Measurements from ENCODE around the gene VEZF1.
"Not testable (repeated sequence)": the region's sequence is repeated elsewhere in the genome, so short reads cannot be mapped to it uniquely, and the experiment has no call there.

Gene VEZF1

DNA sequence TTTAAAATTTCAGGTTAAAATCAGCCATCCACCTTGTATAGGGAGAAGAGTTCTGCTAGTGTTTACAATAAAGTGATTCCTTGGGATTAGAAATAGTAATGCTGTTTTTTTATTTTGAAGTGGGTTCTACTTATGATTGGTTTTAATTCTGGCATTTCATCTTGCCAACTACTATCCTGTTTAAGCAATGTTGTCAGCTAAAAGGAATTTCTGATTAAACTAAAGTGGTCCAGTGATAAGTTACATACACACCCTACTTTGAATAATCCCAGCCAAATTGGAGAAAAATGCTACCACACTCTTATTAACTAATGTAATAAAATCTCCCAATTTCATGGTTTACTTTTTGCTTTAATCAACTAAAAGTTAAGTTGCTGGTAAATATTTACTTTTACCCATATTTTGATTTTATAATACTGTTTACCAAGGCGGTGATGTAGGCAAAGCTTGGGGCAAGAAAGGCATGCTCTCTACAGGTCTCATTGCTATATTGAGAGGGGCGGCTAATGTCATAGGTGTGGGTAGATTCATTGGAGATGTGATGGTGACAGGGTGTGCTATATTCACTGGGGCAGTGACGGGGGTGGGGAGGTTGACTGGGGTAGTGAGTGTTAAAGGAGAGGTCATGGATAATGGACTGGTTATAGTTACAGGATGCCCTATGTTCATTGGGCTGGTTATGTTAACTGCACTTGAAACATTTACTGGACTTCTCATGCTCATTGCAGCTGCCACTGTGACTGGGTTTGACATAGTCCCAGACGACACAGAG is 13.8 kb downstream of the VEZF1 start:
- DNase-seq (ENCODE audit: low spot score), result not testable (repeated sequence)

GRCh38 chr17:57972151-57972550 is 15.9 kb downstream of the VEZF1 start:
- no peak for DNase-seq (ENCODE audit: low spot score)

DNA sequence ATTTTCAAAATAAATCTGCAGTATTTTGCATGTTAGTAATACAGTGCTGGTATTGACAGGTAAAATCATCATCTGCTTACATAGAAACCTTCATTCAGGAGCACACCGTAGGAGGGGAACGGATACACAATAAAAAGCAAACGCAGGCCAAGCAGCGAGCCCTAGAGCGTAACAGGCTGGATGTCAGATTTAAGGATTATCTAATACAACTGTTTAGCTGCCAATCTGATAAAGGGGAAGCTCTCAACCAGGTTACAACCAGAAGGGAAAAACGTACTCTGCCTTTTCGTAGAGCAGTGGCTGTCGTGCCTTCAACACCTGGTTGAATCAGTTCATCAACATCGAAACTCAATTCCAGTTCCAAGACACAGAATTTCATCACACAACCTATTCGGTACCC is 16.5 kb downstream of the VEZF1 start:
- DNase-seq (ENCODE audit: low spot score), result no peak

DNA sequence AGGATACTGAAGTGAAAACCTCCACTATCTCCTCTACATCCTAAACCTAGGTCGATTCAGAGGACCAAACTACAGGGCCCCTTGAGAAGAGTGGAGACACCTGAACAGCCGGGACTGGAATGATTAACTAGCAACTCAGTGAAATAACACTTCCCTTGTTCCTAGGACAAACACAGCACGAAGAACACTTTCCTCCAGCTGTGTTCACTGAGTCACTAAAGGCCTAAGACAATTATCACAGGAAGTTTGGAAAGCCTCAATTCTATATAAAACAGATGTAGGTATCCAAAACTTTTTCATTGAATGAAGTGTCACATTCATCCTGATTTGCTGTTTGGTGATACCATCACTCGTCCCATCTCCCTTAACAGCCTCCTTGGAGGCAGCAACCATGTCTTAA is 17.3 kb downstream of the VEZF1 start:
- DNase-seq (ENCODE audit: low spot score), result peak; percentile 42

- no peak for DNase-seq (ENCODE audit: low spot score)
Measured at GRCh38 chr17:57968456-57968855, 19.6 kb downstream of the VEZF1 start.

GRCh38 chr17:57966875-57967274 is 21.2 kb downstream of the VEZF1 start:
- DNase-seq (ENCODE audit: low spot score), result no peak

DNA sequence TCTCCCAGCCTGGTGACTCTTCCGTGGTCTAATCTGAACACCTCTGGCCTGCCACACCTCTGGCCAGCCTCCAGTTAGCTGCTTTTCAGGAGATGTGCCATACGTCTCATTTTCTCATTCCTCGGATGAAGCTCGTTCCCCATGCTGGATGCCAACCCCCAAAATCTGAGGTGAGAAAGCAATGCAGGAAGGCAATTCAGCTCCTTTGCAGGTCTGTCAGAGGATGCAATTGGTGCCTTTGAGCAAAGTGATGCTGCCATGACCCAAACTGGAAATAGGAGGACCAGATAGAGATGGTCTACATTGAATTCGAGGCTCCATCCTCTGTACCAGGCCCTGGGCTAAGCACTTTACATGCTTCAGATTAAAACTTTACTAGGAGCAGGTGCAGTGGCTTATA is 21.8 kb downstream of the VEZF1 start:
- DNase-seq (ENCODE audit: low spot score), result no peak

DNA sequence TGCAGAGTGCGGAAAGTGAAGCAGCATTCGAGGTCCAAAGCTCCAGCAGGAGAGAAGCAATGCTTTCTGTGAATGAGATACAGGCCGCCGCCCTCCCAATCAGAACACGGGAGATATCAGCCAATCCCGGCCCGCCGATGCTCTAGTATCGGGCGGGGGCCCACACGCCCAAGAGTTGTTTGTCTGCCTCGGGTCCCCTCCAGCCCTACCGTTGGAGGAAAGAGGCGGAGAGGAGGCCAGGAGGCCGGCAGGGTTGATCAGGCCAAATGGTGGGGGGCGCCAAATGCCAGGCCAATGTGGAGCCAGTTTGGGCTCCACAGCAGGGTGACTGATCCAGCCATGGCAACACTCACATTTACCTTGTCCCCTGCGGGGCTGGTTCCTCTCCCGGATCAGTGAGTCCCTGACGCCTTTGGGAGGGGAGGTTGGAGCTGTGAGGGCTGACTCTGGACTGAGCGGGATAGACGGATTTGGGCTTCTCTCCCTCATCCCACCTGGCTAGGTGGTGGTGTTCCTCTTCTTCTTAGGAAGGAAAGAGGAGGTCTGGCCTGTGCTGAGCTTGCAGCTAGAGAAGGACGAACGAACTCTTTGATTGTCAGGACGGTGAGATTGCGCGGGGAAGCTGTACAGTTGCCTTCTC is 22.4 kb downstream of the VEZF1 start:
- DNase-seq (ENCODE audit: low spot score), result no peak

- DNase-seq (ENCODE audit: low spot score), result no peak
Measured at GRCh38 chr17:57963149-57963511, 24.9 kb downstream of the VEZF1 start.

DNA sequence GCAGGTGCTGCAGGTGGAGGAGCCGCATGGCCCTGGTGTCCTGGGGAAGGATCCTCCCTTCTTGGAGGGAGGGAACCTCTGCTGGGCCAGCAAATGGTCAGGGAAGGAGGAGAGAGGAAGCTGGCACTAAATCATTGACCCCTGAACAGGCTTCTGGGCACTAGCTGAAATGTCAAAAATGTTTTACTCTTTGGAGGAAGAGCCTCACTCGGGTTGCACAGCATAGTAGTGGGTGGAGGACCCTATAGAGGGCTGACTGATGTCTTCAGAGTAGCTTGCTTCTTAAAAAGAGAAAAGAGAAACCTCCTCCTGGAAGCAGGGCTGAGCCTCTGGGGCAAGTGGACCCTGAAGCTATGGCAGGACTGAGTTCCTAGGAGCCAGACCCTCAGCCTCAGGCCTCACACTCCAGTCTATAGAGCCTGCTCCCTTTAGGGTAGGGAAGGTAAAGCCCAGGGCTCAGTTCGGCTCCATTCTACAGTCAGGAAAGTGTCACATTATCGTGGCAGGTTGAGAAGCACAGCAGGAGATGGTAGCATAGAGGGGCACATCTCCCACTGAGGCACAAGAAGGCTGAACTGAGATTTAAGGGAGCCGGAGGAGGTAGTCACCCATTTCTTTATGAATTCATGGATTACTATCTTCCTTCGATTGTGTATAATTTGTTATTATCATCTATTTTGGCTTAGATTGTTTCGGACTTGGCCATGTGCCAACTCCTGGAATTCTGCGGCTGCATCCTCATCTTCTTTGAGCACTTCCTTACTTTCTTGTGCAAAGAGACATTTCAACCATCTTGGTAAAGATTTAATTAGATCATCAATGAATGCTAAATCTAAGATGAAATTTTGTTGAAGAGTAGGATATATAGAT is 25.5 kb downstream of the VEZF1 start:
- no peak for DNase-seq (ENCODE audit: low spot score)

GRCh38 chr17:57959929-57960328 is 28.1 kb downstream of the VEZF1 start:
- DNase-seq (ENCODE audit: low spot score), result no peak

DNA sequence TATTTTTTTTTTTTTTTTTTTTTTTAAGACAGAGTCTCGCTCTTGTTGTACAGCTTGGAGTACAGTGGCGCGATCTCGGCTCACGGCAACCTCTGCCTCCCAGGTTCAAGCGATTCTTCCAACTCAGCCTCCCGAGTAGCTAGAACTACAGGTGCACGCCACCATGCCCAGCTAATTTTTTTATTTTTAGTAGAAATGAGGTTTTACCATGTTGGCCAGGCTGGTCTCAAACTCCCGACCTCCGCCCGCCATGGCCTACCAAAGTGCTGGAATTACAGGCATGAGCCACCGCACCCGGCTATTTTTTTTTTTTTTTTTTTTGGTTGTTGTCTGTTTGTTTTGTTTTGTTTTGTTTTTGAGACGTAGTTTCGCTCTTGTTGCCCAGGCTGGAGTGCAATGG is 29.7 kb downstream of the VEZF1 start:
- not testable (repeated sequence) for DNase-seq (ENCODE audit: low spot score)

DNA sequence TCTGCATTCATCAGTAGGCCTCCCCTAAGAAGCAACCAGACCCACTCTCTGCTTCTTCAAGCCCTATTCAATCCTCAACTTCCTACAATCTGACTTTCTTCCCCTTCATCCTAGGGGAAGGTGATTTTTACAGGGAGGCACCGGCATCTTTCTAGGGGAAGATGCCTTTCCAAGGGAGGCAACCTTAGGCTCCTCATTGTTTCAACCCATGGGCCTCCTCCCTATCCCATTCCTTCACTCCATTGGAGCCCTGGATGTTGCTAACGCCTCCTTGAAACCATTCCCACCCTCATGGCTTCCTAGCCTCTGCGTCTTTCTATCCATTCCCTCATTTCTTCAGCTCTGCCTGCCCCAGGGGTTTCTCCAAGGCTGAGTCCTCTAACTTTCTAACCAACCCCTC is 30.2 kb downstream of the VEZF1 start:
- DNase-seq (ENCODE audit: low spot score), result no peak

DNA sequence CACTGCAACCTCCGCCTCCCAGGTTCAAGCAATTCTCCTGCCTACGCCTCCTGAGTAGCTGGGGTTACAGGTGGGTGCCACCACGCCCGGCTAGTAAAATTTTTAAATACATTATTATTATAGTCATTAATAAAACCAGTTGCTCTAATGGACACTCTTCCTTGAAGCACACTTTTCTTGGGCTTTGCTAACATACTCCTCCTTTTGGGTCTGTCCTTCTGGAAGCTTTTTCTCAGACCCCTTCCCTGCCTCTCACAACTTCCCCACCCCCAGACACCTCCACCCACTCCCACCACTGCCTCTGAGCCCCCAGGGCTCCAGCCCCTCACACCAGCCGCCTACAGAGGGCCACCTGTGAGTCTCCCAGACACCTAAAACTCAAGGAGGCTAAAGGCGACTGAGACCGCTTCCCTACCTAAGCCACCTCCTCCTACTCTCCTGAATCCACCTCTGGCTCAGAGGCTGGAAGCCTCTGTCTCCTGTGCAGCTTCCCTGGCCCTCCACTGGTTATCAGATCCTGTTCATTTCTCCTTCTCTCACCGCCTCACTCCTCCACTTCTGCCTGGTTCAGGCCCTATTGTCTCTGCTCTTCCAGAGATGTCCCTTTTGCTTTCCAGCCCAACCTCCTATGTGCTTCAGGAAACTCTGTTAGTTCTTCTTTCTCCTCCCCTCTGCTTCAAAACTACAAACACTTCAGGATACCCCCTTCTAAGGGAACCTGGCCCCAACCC is 30.8 kb downstream of the VEZF1 start:
- DNase-seq (ENCODE audit: low spot score), result no peak

GRCh38 chr17:57956291-57957119 is 31.5 kb downstream of the VEZF1 start:
- no peak for DNase-seq (ENCODE audit: low spot score)

DNA sequence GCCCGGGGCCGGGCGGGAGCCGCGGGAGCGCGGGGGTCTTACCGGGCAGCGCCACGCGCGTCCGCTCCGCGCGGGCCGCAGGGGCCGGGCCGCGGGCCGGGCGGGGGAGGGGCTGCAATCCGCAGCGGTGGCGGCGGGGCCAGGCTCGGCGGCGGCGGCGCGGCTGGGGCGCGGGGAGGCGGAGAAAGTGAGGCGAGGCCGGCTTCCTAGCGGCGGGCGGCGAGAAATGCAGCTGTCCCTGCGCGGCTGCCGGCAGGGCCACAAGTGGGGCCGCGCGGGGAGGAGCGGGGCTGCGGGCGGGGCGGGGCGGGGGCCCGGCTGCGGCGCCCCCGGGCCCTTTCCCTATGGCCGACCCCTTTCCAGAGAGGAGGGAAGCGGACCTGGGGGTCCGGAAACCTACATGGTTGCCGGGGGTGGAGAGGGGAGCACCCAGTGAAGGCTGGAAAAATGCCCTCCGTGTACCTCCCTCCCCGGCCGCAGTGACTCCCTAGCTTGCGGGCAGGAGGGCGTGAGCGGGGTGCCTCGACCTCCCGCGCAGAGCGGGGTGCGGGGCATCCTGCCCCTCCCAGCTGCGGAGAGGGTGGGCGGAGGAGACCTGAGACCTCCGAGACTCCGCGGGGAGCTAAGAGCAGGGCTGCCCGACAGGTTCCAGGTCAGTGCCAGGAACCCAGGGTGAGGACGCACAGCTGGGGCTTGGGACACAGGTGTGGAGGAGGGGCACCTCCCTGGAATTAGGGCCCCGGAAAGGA is 32.7 kb downstream of the VEZF1 start, which contains the start of gene CUEDC1:
TSS of gene CUEDC1 (minus strand) at position 230 of the 749 bp plus-strand sequence. CDS start 69,848 bp downstream, outside the sequence.
- peak; percentile 93 for DNase-seq (ENCODE audit: low spot score)

DNA sequence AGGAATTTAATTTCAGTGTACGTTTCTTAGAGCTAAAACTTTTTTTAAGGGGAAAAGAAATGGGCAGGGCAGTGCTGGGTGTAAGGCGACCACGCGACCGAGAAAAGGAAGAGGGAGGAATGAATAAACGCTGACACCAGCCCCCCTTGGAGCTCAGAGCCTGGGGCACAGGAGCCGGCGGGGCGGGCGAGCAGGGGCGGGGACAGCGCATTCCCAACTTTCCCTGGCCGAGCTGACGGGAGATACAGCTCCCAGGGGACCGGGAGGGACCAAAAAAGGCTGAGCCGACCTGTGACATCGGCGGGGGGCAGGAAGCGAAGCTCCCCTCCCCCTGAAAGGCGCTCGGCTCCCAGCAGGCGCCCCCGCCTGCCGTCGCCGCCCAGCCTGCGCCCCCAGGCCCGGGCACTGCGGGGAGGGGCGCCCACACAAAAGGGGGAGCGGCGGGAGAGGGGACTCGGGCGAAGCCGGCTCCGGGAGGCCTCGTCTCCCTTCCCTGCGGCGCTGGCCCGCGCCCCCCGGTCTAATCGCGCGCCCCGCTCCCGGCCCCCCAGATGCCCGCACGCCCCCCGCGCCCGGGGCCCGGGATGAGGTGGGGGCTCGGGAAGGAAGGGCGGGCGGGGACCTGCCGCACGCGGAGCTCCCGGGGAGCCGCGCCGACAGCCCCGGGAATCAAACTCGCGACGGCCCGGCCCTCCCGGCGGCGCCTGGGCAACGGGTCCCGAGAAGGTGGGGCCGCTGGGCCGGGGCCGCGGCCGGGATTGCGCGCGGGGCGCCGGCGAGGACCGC is 33.5 kb downstream of the VEZF1 start:
- peak; percentile 85 for DNase-seq (ENCODE audit: low spot score)

GRCh38 chr17:57953705-57954396 is 34.2 kb downstream of the VEZF1 start:
- DNase-seq (ENCODE audit: low spot score), result no peak

DNA sequence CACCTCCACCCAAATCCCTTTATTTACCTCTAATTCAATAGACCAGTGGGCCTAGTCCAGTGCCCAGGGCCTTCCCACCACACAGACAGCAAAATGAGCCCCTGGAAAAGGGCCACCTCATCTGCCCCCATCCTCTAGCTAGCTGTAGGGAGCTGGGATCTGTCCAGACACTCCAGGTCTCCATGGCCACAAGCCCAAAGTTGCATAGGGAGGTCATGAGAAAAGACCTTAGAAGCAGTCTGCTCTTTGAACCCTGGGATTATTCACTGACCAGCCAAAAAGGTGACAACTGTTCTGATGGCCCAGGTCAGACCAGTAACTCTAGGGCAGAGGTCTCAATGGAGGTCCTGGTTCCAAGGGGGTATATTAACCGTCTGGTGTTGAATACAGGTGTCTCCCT is 34.8 kb downstream of the VEZF1 start:
- no peak for DNase-seq (ENCODE audit: low spot score)
